Activated naive CD8-positive, alpha-beta T cell treated with anti-CD3 and anti-CD28 coated beads, Interleukin-2, amount 50 U/mL, for 16 hours (primary cell): ENCODE data around the gene PTGES3L.
"Not testable (repeated sequence)": the region's sequence is repeated elsewhere in the genome, so short reads cannot be mapped to it uniquely, and the experiment has no call there.

ENCODE experiments used
- DNase-seq: peaks from one replicate; pipeline ENCODE4 v3.0.0-alpha.2; 2020; ENCODE audit warnings: low read depth, low spot score

The PTGES3L gene

GRCh38 chr17:42919522-42920077, 60.3 kb downstream of the PTGES3L start:
- not testable (repeated sequence) for DNase-seq

GRCh38 chr17:42918902-42919521, 60.9 kb downstream of the PTGES3L start:
- no peak for DNase-seq
